ENCODE data around the gene ARHGEF4. TPM values are rescaled to one million over a fixed set of nuclear protein-coding genes. Genes with fewer than 3 reads are reported as not detected.

Gene ARHGEF4
- total RNA-seq, 1 experiment from 2014 or later, result 0.80 TPM

- H3K27ac ChIP-seq (ENCODE audit: low read length), result no peak overlapping the region
- TF ChIP-seq, protein P1, sequence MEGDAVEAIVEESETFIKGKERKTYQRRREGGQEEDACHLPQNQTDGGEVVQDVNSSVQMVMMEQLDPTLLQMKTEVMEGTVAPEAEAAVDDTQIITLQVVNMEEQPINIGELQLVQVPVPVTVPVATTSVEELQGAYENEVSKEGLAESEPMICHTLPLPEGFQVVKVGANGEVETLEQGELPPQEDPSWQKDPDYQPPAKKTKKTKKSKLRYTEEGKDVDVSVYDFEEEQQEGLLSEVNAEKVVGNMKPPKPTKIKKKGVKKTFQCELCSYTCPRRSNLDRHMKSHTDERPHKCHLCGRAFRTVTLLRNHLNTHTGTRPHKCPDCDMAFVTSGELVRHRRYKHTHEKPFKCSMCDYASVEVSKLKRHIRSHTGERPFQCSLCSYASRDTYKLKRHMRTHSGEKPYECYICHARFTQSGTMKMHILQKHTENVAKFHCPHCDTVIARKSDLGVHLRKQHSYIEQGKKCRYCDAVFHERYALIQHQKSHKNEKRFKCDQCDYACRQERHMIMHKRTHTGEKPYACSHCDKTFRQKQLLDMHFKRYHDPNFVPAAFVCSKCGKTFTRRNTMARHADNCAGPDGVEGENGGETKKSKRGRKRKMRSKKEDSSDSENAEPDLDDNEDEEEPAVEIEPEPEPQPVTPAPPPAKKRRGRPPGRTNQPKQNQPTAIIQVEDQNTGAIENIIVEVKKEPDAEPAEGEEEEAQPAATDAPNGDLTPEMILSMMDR (IDR thresholded peaks at IDR 0.05), result no peak
- TF ChIP-seq SIN3A (IDR thresholded peaks at IDR 0.05; ENCODE audit: borderline replicate concordance, insufficient read depth, low read depth, low read length), result no peak
- TF ChIP-seq POLR2AphosphoS5 (IDR thresholded peaks at IDR 0.05; ENCODE audit: low read depth, low read length), result no peak
- TF ChIP-seq TCF7L2 (IDR thresholded peaks at IDR 0.05; ENCODE audit: low read depth, low read length), result no peak
- TF ChIP-seq, protein P2, sequence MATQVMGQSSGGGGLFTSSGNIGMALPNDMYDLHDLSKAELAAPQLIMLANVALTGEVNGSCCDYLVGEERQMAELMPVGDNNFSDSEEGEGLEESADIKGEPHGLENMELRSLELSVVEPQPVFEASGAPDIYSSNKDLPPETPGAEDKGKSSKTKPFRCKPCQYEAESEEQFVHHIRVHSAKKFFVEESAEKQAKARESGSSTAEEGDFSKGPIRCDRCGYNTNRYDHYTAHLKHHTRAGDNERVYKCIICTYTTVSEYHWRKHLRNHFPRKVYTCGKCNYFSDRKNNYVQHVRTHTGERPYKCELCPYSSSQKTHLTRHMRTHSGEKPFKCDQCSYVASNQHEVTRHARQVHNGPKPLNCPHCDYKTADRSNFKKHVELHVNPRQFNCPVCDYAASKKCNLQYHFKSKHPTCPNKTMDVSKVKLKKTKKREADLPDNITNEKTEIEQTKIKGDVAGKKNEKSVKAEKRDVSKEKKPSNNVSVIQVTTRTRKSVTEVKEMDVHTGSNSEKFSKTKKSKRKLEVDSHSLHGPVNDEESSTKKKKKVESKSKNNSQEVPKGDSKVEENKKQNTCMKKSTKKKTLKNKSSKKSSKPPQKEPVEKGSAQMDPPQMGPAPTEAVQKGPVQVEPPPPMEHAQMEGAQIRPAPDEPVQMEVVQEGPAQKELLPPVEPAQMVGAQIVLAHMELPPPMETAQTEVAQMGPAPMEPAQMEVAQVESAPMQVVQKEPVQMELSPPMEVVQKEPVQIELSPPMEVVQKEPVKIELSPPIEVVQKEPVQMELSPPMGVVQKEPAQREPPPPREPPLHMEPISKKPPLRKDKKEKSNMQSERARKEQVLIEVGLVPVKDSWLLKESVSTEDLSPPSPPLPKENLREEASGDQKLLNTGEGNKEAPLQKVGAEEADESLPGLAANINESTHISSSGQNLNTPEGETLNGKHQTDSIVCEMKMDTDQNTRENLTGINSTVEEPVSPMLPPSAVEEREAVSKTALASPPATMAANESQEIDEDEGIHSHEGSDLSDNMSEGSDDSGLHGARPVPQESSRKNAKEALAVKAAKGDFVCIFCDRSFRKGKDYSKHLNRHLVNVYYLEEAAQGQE (IDR thresholded peaks at IDR 0.05; ENCODE audit: insufficient read depth in 1 of 2, low read depth in 2 of 2, low read length in 1 of 2), result no peak
- CTCF ChIA-PET, result no interaction called here
- BruUV-seq (replicated peaks), result no TSS peak
- ATAC-seq (no peak), DNase-seq (ENCODE audit: low read depth, low spot score) (no peak)
- no peaks in the 10 kb centered on the region for H3K4me1 ChIP-seq (ENCODE audit: control insufficient read depth, insufficient read depth, low read length)
- POLR2A ChIA-PET, result interaction anchor here (0.7 kb wide), 1 partner anchor 13 kb away, joined by 3 read pairs; no protein-coding TSS in a partner anchor
- in situ Hi-C loops (cut with HindIII; ENCODE audit: low pct_unique_long_range_greater_than_20kb, low sequenced_read_pairs) (no loop called here), intact Hi-C loops (cut with micrococcal nuclease; ENCODE audit: unreplicated experiment) (no loop called here)
- no peaks in the 10 kb centered on the region for H3K9me3 ChIP-seq (ENCODE audit: control insufficient read depth, insufficient read depth, low read depth, low read length)
- H3K4me3 ChIP-seq (ENCODE audit: low read depth in 2 of 2, low read length in 2 of 2), result no peak overlapping the region
- H3K27me3 ChIP-seq (ENCODE audit: control insufficient read depth, insufficient read depth, low read length), result peaks cover 4% of the 10 kb centered on the region; the same call in 1 of the 2 replicates
- no peaks in the 10 kb centered on the region for H3K36me3 ChIP-seq (ENCODE audit: control insufficient read depth, insufficient read depth, low read length)
Measured at GRCh38 chr2:130831356-130831755, 5.4 kb upstream of the ARHGEF4 start.

DNA sequence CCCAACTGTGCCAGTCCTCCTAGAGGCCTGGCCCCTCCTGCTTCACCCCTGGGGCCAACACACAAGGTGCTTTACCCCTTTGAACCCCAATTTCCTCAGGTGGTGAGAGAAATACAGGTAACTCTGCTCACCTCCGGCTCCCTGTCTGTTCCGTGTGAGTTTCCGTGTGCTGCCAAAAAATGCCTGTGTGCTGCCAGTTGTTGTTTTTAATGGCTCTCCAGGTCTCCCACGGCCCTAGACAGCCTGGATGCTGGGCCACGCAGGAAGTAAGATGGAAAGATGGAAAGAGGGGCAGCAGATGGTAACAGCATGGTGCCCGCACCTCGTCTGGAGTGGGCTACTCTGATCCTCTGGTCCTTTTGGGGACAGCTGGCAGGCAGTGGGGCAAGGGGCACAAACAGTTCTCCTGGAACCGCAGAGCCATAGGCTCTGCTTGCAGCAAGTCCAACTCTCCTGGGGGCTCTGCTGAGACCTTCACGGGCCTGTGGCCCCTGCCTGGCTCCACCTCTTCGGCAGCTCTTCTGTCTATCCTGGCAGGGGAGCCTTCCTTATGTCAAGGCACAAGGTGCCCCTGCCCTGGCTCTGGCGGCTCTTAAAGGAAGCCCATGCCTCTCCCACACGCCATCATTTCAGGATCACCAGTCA, 4.3 kb upstream of the ARHGEF4 start:
- Histone ChIP-seq H3K36me3 (ENCODE audit: control insufficient read depth, insufficient read depth, low read length) (peaks cover 4% of the 10 kb centered on the region; the same call in 1 of the 2 replicates), H3K4me3 (ENCODE audit: low read depth in 2 of 2, low read length in 2 of 2) (no peak overlapping the region), H3K27me3 (ENCODE audit: control insufficient read depth, insufficient read depth, low read length) (peaks cover 4% of the 10 kb centered on the region; the same call in 1 of the 2 replicates), H3K27ac (ENCODE audit: low read length) (no peak overlapping the region), H3K9me3 (ENCODE audit: control insufficient read depth, insufficient read depth, low read depth, low read length) (no peaks in the 10 kb centered on the region), H3K4me1 (ENCODE audit: control insufficient read depth, insufficient read depth, low read length) (no peaks in the 10 kb centered on the region)
- ChIA-PET CTCF (no interaction called here), POLR2A (no interaction called here)
- ATAC-seq, result no peak
- BruUV-seq (replicated peaks), result no TSS peak
- intact Hi-C loops (cut with micrococcal nuclease; ENCODE audit: unreplicated experiment) (no loop called here), in situ Hi-C loops (cut with HindIII; ENCODE audit: low pct_unique_long_range_greater_than_20kb, low sequenced_read_pairs) (no loop called here)
- TF ChIP-seq POLR2AphosphoS5 (IDR thresholded peaks at IDR 0.05; ENCODE audit: low read depth, low read length) (no peak), TCF7L2 (IDR thresholded peaks at IDR 0.05; ENCODE audit: low read depth, low read length) (no peak), SIN3A (IDR thresholded peaks at IDR 0.05; ENCODE audit: borderline replicate concordance, insufficient read depth, low read depth, low read length) (no peak)
- TF ChIP-seq, protein P1 (IDR thresholded peaks at IDR 0.05), result no peak
- TF ChIP-seq, protein P2 (IDR thresholded peaks at IDR 0.05; ENCODE audit: insufficient read depth in 1 of 2, low read depth in 2 of 2, low read length in 1 of 2), result no peak
- no peak for DNase-seq (ENCODE audit: low read depth, low spot score)
